ENCODE data around the gene HYCC2.
"Not testable (repeated sequence)": the region's sequence is repeated elsewhere in the genome, so short reads cannot be mapped to it uniquely, and the experiment has no call there.

The HYCC2 gene

GRCh38 chr2:201073071-201073470, 1.6 kb upstream of the HYCC2 start:
- in situ Hi-C loops (cut with MboI; ENCODE audit: low sequenced_read_pairs): no loop called here

- in situ Hi-C loops (cut with MboI; ENCODE audit: low sequenced_read_pairs): no loop called here
These were observed 695 bp upstream of the HYCC2 start for GRCh38 chr2:201072201-201072530.

GRCh38 chr2:201070948-201071478, 458 bp downstream of the HYCC2 start:
- in situ Hi-C loops (cut with MboI; ENCODE audit: low sequenced_read_pairs): no loop called here

- in situ Hi-C loops (cut with MboI; ENCODE audit: low sequenced_read_pairs): no loop called here
These were observed 6.6 kb downstream of the HYCC2 start for GRCh38 chr2:201064797-201065329.

- in situ Hi-C loops (cut with MboI; ENCODE audit: low sequenced_read_pairs): not testable (repeated sequence)
These were observed 8.0 kb downstream of the HYCC2 start for GRCh38 chr2:201063516-201063915.

GRCh38 chr2:201059961-201060755, 11.3 kb downstream of the HYCC2 start:
- in situ Hi-C loops (cut with MboI; ENCODE audit: low sequenced_read_pairs): no loop called here

- in situ Hi-C loops (cut with MboI; ENCODE audit: low sequenced_read_pairs): no loop called here
These were observed 12.6 kb downstream of the HYCC2 start for GRCh38 chr2:201058914-201059313.

GRCh38 chr2:201057715-201058248, 13.7 kb downstream of the HYCC2 start:
- in situ Hi-C loops (cut with MboI; ENCODE audit: low sequenced_read_pairs): no loop called here

- in situ Hi-C loops (cut with MboI; ENCODE audit: low sequenced_read_pairs): no loop called here
These were observed 14.4 kb downstream of the HYCC2 start for GRCh38 chr2:201057087-201057521.

- in situ Hi-C loops (cut with MboI; ENCODE audit: low sequenced_read_pairs): no loop called here
These were observed 22.0 kb downstream of the HYCC2 start for GRCh38 chr2:201049455-201049854.

- in situ Hi-C loops (cut with MboI; ENCODE audit: low sequenced_read_pairs): no loop called here
These were observed 24.6 kb downstream of the HYCC2 start for GRCh38 chr2:201046881-201047280.

- in situ Hi-C loops (cut with MboI; ENCODE audit: low sequenced_read_pairs): not testable (repeated sequence)
These were observed 28.4 kb downstream of the HYCC2 start for GRCh38 chr2:201043050-201043449.

GRCh38 chr2:201042451-201042850, 29.0 kb downstream of the HYCC2 start:
- in situ Hi-C loops (cut with MboI; ENCODE audit: low sequenced_read_pairs): not testable (repeated sequence)

GRCh38 chr2:201040867-201041628, 30.4 kb downstream of the HYCC2 start:
- in situ Hi-C loops (cut with MboI; ENCODE audit: low sequenced_read_pairs): no loop called here

- in situ Hi-C loops (cut with MboI; ENCODE audit: low sequenced_read_pairs): no loop called here
These were observed 32.6 kb downstream of the HYCC2 start for GRCh38 chr2:201038855-201039254.

- in situ Hi-C loops (cut with MboI; ENCODE audit: low sequenced_read_pairs): not testable (repeated sequence)
These were observed 33.1 kb downstream of the HYCC2 start for GRCh38 chr2:201038361-201038760.

- in situ Hi-C loops (cut with MboI; ENCODE audit: low sequenced_read_pairs): not testable (repeated sequence)
These were observed 37.1 kb downstream of the HYCC2 start for GRCh38 chr2:201034355-201034754.

GRCh38 chr2:201024518-201024917, 47.0 kb downstream of the HYCC2 start:
- in situ Hi-C loops (cut with MboI; ENCODE audit: low sequenced_read_pairs): no loop called here

- in situ Hi-C loops (cut with MboI; ENCODE audit: low sequenced_read_pairs): no loop called here
These were observed 49.6 kb downstream of the HYCC2 start for GRCh38 chr2:201021914-201022313.

Data from HL-60/S4 treated with phorbol 12-myristate 13-acetate at 8.2 ng/mL for 4 days and 3 days (cell line).